Astrocyte (in vitro differentiated cells and primary cell): ENCODE data around the gene C2CD2. TPM values are rescaled to one million over a fixed set of nuclear protein-coding genes. Genes with fewer than 3 reads are reported as not detected.

Experiments used
- DNase-seq: peaks from one replicate; pipeline ENCODE4 v3.0.0-alpha.2; 2010; ENCODE audit warnings: low read depth
- FAIRE-seq: peaks from 2 replicates; lab custom pipeline; 2011; peaks lifted over from hg19 to GRCh38; lab: Jason Lieb, UNC
- H2AFZ ChIP-seq: 2 replicates; pipeline ENCODE4 v1.6.0; 2012; ENCODE audit warnings: low read depth, low read length, inconsistent platforms
- H3K27ac ChIP-seq: 2 replicates; pipeline ENCODE4 v1.5.1; 2011; ENCODE audit warnings: low read depth, low read length, inconsistent platforms
- H3K27me3 ChIP-seq: 2 replicates; pipeline ENCODE4 v1.6.0; 2011; ENCODE audit warnings: low read length, inconsistent platforms; ENCODE audit not compliant: insufficient read depth
- H3K36me3 ChIP-seq: 2 replicates; pipeline ENCODE4 v1.5.1; 2011; ENCODE audit warnings: low read length, inconsistent platforms; ENCODE audit not compliant: insufficient read depth
- H3K4me1 ChIP-seq: 2 replicates; pipeline ENCODE4 v1.5.1; 2011; ENCODE audit warnings: low read length, inconsistent platforms; ENCODE audit not compliant: insufficient read depth
- H3K4me2 ChIP-seq: 2 replicates; pipeline ENCODE4 v1.6.0; 2012; ENCODE audit warnings: low read length, inconsistent platforms
- H3K4me3 ChIP-seq: 2 replicates; pipeline ENCODE4 v1.5.1; 2011; ENCODE audit warnings: low read depth, mild to moderate bottlenecking, low read length, inconsistent platforms; ENCODE audit not compliant: insufficient read depth
- H3K79me2 ChIP-seq: 2 replicates; pipeline ENCODE4 v1.6.0; 2012; ENCODE audit warnings: mild to moderate bottlenecking, low read length, inconsistent platforms; ENCODE audit not compliant: insufficient read depth
- H3K9ac ChIP-seq: 2 replicates; pipeline ENCODE4 v1.6.0; 2012; ENCODE audit warnings: mild to moderate bottlenecking, low read length, inconsistent platforms
- H3K9me3 ChIP-seq: 2 replicates; pipeline ENCODE4 v1.5.1; 2012; ENCODE audit warnings: low read depth, mild to moderate bottlenecking, low read length, inconsistent platforms; ENCODE audit not compliant: insufficient read depth
- H4K20me1 ChIP-seq: 2 replicates; pipeline ENCODE4 v1.6.0; 2012; ENCODE audit warnings: low read length, inconsistent platforms; ENCODE audit not compliant: insufficient read depth
- H3K27ac Mint-ChIP-seq: one replicate; pipeline ENCODE4 v1.8.0; 2021; ENCODE audit warnings: mild to moderate bottlenecking, mixed read lengths; ENCODE audit not compliant: unreplicated experiment
- H3K27me3 Mint-ChIP-seq: one replicate; pipeline ENCODE4 v1.8.0; 2021; ENCODE audit warnings: low read depth, mixed read lengths; ENCODE audit not compliant: unreplicated experiment
- H3K36me3 Mint-ChIP-seq: one replicate; pipeline ENCODE4 v1.8.0; 2021; ENCODE audit warnings: low read depth, mixed read lengths; ENCODE audit not compliant: unreplicated experiment
- H3K4me1 Mint-ChIP-seq: one replicate; pipeline ENCODE4 v1.8.0; 2021; ENCODE audit warnings: low read depth, mixed read lengths; ENCODE audit not compliant: unreplicated experiment
- H3K4me3 Mint-ChIP-seq: one replicate; pipeline ENCODE4 v1.8.0; 2021; ENCODE audit warnings: mild to moderate bottlenecking, moderate library complexity, mixed read lengths; ENCODE audit not compliant: unreplicated experiment
- H3K9me3 Mint-ChIP-seq: one replicate; pipeline ENCODE4 v1.8.0; 2021; ENCODE audit warnings: mild to moderate bottlenecking, mixed read lengths; ENCODE audit not compliant: unreplicated experiment
- CTCF ChIP-seq: IDR thresholded peaks from 2 replicates; pipeline ENCODE4 v1.5.1; 2011; ENCODE audit warnings: low read depth, mild to moderate bottlenecking, inconsistent platforms, low read length, moderate library complexity; ENCODE audit not compliant: insufficient read depth
- EZH2 ChIP-seq: IDR thresholded peaks from 2 replicates; pipeline ENCODE4 v1.6.1; 2012; ENCODE audit warnings: mild to moderate bottlenecking, low read length, inconsistent platforms; ENCODE audit not compliant: insufficient read depth
- total RNA-seq: library from RNA; stranded (reverse); gene quantifications from 2 replicates; pipeline ENCODE4 v1.2.1, GENCODE V29; 2021

The C2CD2 gene
- total RNA-seq, 1 donor from 2014 or later = 8.3 TPM

DNA sequence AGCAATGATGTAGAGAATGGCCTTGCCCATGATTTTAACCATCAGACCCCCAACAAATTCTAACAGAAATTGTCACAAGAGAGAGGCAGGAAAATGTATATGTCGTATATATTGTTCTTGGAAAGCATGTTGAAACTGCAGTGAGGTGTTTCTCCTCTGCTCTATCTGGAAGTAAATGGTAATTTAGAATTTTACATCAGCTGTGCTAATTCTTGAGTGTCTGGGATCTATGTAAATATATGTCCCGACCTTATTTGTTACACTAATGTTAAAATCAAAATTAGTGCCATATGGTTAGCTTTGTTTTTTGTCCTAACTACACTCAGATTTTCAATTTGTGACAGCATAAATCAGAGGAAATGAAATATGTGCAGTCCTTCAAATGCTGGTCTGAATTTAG, 35.9 kb upstream of the C2CD2 start:
- H3K4me3 Mint-ChIP-seq = no peak overlapping the region
- no peaks in the 10 kb centered on the region for H3K4me1 Mint-ChIP-seq
- Histone ChIP-seq H2AFZ (no peak overlapping the region), H3K36me3 (peaks cover 23% of the 10 kb centered on the region), H3K9me3 (no peaks in the 10 kb centered on the region), H4K20me1 (no peaks in the 10 kb centered on the region), H3K4me3 (no peak overlapping the region), H3K9ac (no peak overlapping the region), H3K27ac (no peak overlapping the region), H3K4me1 (peaks cover 12% of the 10 kb centered on the region), H3K79me2 (no peaks in the 10 kb centered on the region), H3K27me3 (no peaks in the 10 kb centered on the region), H3K4me2 (no peak overlapping the region)
- H3K9me3 Mint-ChIP-seq = no peaks in the 10 kb centered on the region
- no peak for FAIRE-seq
- H3K36me3 Mint-ChIP-seq = peaks cover 21% of the 10 kb centered on the region
- DNase-seq = no peak
- no peak overlapping the region for H3K27ac Mint-ChIP-seq
- TF ChIP-seq CTCF (no peak), EZH2 (no peak)
- no peaks in the 10 kb centered on the region for H3K27me3 Mint-ChIP-seq

GRCh38 chr21:41987310-41987709, 33.5 kb upstream of the C2CD2 start:
- Mint-ChIP-seq H3K9me3 (peaks cover 2% of the 10 kb centered on the region), H3K36me3 (peaks cover 9% of the 10 kb centered on the region), H3K27ac (no peak overlapping the region), H3K4me1 (no peaks in the 10 kb centered on the region), H3K4me3 (no peak overlapping the region), H3K27me3 (peaks cover 3% of the 10 kb centered on the region)
- Histone ChIP-seq H3K36me3 (peaks cover 18% of the 10 kb centered on the region), H4K20me1 (no peaks in the 10 kb centered on the region), H3K4me2 (no peak overlapping the region), H2AFZ (no peak overlapping the region), H3K27ac (no peak overlapping the region), H3K79me2 (no peaks in the 10 kb centered on the region), H3K27me3 (no peaks in the 10 kb centered on the region), H3K4me1 (no peaks in the 10 kb centered on the region), H3K4me3 (no peak overlapping the region), H3K9me3 (no peaks in the 10 kb centered on the region), H3K9ac (no peak overlapping the region)
- no peak for FAIRE-seq
- no peak for TF ChIP-seq EZH2
- no peak for TF ChIP-seq CTCF
- no peak for DNase-seq

- Histone ChIP-seq H3K4me3 (no peak overlapping the region), H3K27ac (no peak overlapping the region), H3K4me2 (no peak overlapping the region), H3K27me3 (no peaks in the 10 kb centered on the region), H3K4me1 (no peaks in the 10 kb centered on the region), H2AFZ (no peak overlapping the region), H3K9ac (no peak overlapping the region), H3K36me3 (peaks cover 5% of the 10 kb centered on the region), H3K9me3 (no peaks in the 10 kb centered on the region), H3K79me2 (no peaks in the 10 kb centered on the region), H4K20me1 (no peaks in the 10 kb centered on the region)
- Mint-ChIP-seq H3K9me3 (peaks cover 4% of the 10 kb centered on the region), H3K4me1 (no peaks in the 10 kb centered on the region), H3K27ac (no peak overlapping the region), H3K4me3 (no peak overlapping the region), H3K27me3 (peaks cover 3% of the 10 kb centered on the region), H3K36me3 (peaks cover 2% of the 10 kb centered on the region)
- no peak for TF ChIP-seq EZH2
- no peak for TF ChIP-seq CTCF
- FAIRE-seq (no peak), DNase-seq (no peak)
Measured at GRCh38 chr21:41985662-41986416, 32.0 kb upstream of the C2CD2 start.
